ENCODE measurements around the gene TBXAS1. TPM values are rescaled to one million over a fixed set of nuclear protein-coding genes. Genes with fewer than 3 reads are reported as not detected.

TBXAS1 gene
- polyA plus RNA-seq, 12 donors = 2.5 to 5.8 (median 3.9) TPM; not detected in 2

- DNase-seq = no peak
These were observed 193.6 kb downstream of the TBXAS1 start for GRCh38 chr7:140022582-140023211.

- no peak for DNase-seq
These were observed 194.7 kb downstream of the TBXAS1 start for GRCh38 chr7:140023728-140024127.

GRCh38 chr7:140024585-140024984 is 195.5 kb downstream of the TBXAS1 start:
- DNase-seq = no peak

GRCh38 chr7:140025241-140025640 is 196.2 kb downstream of the TBXAS1 start:
- no peak for DNase-seq

GRCh38 chr7:140025814-140026433 is 196.9 kb downstream of the TBXAS1 start:
- no peak for DNase-seq

- no peak for DNase-seq
These were observed 197.9 kb downstream of the TBXAS1 start for GRCh38 chr7:140026935-140027334.

- DNase-seq = no peak
These were observed 198.8 kb downstream of the TBXAS1 start for GRCh38 chr7:140027858-140028257.

- no peak for DNase-seq
These were observed 199.2 kb downstream of the TBXAS1 start for GRCh38 chr7:140028311-140028710.

GRCh38 chr7:140029072-140029471 is 200.0 kb downstream of the TBXAS1 start:
- DNase-seq = no peak

GRCh38 chr7:140031364-140031763 is 202.3 kb downstream of the TBXAS1 start:
- peak; percentile 17 for DNase-seq

GRCh38 chr7:140033036-140033435 is 204.0 kb downstream of the TBXAS1 start:
- no peak for DNase-seq

- no peak for DNase-seq
These were observed 204.8 kb downstream of the TBXAS1 start for GRCh38 chr7:140033779-140034363.

GRCh38 chr7:140034421-140034820 is 205.4 kb downstream of the TBXAS1 start:
- DNase-seq = no peak

GRCh38 chr7:140035400-140036223 is 206.5 kb downstream of the TBXAS1 start:
- DNase-seq = no peak

GRCh38 chr7:140036224-140036962 is 207.3 kb downstream of the TBXAS1 start:
- DNase-seq = no peak

GRCh38 chr7:140039066-140039465 is 210.0 kb downstream of the TBXAS1 start:
- DNase-seq = no peak

- no peak for DNase-seq
These were observed 210.8 kb downstream of the TBXAS1 start for GRCh38 chr7:140039896-140040295.

GRCh38 chr7:140041659-140042385 is 212.8 kb downstream of the TBXAS1 start:
- no peak for DNase-seq

GRCh38 chr7:140042386-140042670 is 213.3 kb downstream of the TBXAS1 start:
- no peak for DNase-seq

GRCh38 chr7:140044251-140044650 is 215.2 kb downstream of the TBXAS1 start:
- no peak for DNase-seq

GRCh38 chr7:140045697-140046096 is 216.6 kb downstream of the TBXAS1 start:
- DNase-seq = no peak
